SKM-1 treated with dmso at 0.1 percent for 144 hours (cell line): ENCODE data around the gene DTNB.
A peak's percentile ranks its signal among the peaks of the same experiment; 100 is the strongest.
"Not testable (repeated sequence)": the region's sequence is repeated elsewhere in the genome, so short reads cannot be mapped to it uniquely, and the experiment has no call there.

Experiments
- DNase-seq: peaks from one replicate; lab custom pipeline; 2025; ENCODE audit not compliant: unreplicated experiment; lab: John Stamatoyannopoulos, UW

The DTNB gene

DNA sequence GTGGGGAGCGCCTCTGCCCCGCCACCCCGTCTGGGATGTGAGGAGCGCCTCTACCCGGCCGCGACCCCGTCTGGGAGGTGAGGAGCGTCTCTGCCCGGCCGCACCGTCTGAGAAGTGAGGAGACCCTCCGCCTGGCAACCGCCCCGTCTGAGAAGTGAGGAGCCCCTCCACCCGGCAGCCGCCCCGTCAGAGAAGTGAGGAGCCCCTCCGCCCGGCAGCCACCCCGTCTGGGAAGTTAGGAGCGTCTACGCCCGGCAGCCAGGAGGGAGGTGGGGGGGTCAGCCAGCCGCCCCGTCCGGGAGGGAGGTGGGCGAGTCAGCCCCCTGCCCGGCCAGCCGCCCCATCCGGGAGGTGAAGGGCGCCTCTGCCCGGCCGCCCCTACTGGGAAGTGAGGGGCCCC is 39.6 kb downstream of the DTNB start:
- not testable (repeated sequence) for DNase-seq

- DNase-seq: no peak
Measured at GRCh38 chr2:25632396-25632795, 41.0 kb downstream of the DTNB start.

DNA sequence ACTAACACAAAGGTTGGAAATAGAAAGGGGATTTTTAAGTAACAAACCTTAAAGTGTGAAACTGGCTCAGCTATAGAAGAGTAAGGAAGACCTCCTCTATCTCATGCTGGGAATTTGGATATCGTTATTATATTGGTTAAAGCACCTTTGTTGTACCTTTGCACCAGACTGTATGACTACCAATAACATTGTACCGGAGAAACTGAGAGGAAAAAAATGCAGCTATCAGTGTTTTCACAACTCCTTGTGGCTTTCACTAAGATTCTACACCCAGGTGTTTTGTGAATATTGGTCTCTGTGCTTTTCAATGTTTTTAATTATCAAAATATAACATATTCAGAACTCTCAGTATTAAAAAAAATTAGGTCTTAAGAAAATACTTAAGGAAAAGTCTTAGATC is 48.7 kb downstream of the DTNB start:
- DNase-seq: no peak

- no peak for DNase-seq
Measured at GRCh38 chr2:25623361-25623760, 50.0 kb downstream of the DTNB start.

DNA sequence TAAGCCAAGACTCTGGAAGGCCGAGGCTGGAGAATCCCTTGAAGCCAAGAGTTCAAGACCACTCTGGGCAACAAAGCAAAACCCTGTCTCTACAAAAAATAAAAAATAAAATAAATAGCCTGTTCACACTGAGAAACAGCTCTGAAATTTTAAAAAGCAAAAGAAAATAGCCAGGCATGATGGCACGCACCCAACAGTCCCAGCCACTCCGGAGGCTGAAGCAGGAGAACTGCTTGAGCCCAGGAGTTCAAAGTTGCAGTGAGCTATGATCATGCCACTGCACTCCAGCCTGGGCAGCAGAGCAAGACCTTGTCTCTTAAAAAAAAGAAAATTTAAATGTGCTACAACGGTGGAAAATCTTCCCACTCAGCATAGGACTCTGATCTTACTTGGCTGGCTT is 52.7 kb downstream of the DTNB start:
- no peak for DNase-seq

DNA sequence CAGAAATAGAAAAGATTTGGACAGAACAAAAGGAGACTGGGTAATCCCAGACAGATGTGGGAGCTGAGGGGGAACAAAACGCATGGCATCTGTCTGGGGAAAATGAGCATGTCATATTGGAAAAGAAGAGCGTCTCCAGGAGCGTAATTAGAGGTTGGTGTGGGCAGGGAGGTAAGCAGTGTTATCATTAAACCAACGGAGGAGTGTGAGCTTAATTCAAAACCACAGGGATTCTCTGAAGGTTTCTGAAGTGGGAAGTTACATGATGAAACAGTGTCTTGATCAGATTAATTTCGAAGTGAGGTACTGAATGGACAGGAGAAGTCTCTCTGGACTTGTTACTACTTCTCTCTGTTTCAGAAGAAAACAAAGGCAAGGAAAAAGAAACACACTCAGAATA is 53.3 kb downstream of the DTNB start:
- no peak for DNase-seq

DNA sequence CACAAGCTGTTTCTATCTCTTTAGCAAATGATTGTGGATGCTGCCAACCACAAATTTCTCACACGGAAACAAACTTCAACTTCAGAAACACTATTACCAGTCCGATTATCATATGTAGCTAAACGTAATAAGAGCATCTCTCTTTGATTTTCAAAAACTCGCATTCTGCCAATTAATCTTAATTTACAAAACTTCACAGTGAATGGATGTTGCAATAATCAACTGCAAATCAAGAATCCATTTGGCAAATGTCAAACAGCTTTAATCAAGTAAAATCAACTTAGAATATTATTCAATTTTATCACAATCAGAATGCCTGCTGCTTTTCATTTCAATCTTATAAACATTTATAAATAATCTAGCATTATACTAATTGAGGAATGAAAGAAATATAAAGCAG is 54.2 kb downstream of the DTNB start:
- DNase-seq: no peak

DNA sequence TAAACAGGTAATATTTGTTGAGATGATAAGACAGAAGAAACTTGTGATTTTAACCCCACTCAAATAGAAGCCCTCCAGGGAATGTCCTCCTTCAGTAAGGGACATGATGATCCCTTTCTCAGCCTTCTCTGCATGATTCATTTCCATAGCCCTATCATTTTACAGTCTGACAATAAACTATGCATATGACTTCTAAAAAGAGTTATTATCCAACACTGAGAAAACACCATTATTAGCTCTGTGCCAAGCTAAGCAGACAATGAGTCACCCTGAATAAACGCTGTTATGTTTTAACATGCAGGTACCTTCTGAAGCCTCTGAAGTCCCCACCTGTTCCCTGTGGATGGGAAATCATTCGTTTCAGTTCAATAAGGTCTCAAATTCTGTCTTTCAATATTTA is 54.7 kb downstream of the DTNB start:
- DNase-seq: no peak

GRCh38 chr2:25617948-25618646 is 55.3 kb downstream of the DTNB start:
- DNase-seq: no peak

- no peak for DNase-seq
Measured at GRCh38 chr2:25615920-25616319, 57.5 kb downstream of the DTNB start.

DNA sequence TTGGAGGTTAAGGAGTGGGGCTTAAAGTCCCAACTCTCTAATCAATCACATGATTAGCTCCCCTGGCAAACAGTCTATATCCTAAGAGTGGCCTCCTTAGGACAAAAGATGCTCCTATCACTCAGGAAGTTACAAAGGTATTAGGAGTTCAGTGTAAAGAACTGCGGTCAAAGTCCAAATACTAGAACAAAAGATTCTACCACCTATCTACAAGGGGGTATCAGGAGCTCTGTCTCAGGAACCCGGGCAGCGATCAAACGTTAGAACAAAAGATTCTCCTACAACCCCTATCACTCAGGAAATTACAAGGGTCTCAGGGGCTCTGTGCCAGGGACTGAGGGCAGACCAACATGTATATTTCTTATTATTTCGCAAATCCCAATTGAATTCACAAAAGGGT is 58.0 kb downstream of the DTNB start:
- DNase-seq: no peak

DNA sequence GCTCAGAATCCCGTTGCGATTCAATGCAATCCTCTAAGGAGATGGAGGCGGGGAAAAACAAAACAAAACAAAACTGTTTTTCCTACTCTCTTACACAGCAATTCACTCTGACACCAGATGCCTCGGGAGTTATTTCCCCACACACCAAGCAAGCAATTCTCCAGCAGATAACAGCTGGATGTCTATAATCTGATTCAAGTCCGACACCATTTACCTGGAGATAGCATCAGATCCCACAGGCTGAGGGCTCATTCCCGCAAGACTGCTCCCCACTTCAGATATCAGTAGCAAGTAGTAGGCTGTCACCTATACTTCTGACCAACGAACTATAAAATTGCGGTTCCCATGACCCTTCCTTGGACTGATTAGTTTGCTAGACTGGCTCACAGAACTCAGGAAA is 58.7 kb downstream of the DTNB start:
- DNase-seq: no peak

DNA sequence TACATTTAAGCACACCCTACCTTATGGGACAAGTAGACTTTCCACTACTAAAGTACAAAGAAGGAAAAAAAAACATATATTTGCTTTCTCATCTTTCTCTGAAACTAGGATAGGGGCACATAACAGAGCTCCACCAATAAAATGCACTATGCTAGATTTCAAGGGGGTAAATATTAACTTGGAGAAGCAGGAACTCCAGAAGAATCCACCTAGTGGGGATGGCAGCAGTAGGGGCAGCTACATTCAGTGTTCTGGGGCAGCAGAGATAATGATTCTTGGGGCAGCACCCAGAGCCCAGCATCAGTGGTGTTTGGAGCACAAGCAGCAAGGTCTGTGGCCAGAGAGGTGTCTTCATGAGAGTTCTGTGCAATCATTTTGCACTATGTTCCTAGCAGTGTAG is 64.7 kb downstream of the DTNB start:
- no peak for DNase-seq

DNA sequence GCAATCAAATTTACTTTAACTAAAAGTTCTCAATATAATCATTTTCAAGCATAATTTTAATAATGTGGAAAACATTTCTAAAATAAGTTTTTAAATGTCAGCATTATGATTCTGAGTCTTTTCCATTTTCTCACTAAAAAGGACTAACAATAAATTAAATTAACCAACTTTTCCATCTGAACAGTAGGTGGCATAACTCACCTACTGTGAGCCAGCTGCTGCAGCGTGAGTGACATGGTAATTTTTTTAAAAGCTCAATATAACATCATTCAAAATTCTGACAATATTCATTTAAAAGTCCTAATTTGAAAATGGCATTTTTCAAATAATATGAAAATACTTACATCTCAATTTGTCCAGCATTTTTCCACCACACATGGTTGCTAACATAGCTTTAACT is 66.5 kb downstream of the DTNB start:
- DNase-seq: peak; percentile 22

DNA sequence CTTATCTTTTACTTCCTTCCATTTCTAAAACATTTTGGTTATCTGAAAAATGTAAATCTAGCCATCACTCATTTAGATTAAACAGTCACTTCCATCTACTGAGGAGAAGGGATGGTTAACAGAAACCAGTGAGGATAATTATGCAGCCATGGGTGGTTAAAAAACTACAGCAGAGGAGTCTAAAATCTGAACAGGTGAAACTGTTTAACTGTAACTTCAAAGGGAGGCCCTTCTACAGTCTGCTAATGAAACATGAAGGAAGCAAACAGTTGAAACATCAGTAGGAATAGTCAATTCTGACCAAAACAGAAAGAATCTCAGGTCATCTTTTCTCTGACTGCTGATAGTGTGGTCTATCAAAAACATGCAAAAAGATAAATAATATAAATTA is 71.0 kb downstream of the DTNB start:
- DNase-seq: no peak

GRCh38 chr2:25601711-25602332 is 71.6 kb downstream of the DTNB start:
- not testable (repeated sequence) for DNase-seq

- DNase-seq: no peak
Measured at GRCh38 chr2:25598911-25599310, 74.5 kb downstream of the DTNB start.

DNA sequence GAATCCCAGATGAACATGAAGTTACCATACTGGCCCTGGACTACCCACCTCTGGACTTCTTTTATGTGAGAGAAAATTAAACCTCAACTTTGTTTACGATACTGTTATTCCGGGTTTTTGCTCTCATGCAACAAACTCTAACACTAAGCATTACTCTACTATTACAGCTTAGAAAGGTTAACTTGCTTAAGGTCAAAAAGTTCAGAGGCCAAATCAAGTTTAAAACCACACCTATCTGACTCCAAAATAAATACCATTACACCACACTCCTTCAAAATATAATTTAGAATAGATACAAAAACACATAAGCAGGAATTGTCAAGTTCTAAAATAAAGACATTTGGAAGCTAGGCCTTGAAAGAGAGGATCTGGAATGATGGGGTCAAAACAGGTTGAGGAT is 75.0 kb downstream of the DTNB start:
- DNase-seq: no peak

DNA sequence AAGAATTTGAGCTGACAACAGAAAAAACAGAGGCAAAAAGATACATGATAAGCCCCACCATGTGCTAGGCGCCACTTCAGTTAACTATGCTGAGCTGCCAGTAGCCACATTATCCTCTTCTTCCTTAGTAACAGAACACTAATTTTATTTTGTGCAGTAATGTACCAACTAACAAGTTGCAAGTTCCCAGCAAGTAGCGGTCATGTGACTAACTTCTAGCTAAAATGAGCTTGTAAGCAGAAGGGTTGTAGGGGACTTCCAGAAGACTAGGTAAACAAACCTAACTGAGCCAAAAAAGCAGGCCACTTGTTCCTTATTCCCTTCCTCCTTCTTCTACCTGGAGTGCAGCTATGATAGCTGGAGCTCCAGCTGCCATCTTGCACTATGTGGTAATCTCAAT is 75.5 kb downstream of the DTNB start:
- DNase-seq: no peak

GRCh38 chr2:25596516-25597244 is 76.7 kb downstream of the DTNB start:
- no peak for DNase-seq

DNA sequence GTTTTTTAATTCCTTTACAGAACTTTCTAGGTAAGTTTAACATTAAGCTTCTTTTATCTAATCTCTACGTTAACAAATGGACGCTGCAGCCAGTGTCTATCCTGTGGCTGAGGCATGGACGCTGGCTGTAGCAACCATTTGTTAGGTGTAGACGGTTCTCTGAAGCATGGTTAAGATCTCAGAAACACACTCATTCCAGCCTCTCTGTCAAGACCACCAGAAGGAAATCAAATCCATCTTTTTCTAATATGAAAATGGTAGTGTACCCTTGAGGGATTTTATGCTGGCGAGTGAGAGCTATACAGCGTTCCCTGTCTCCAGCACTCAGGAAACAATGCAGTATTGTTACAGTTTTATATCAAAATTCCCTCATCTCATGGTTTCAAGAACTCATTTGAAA is 78.0 kb downstream of the DTNB start:
- DNase-seq: no peak

- no peak for DNase-seq
Measured at GRCh38 chr2:25594991-25595390, 78.4 kb downstream of the DTNB start.
